HG03139 (cell line): ENCODE data around the gene SEC14L3.

ENCODE experiments used
- ATAC-seq: cut with Tn5 transposase; IDR thresholded peaks from one replicate; pipeline ENCODE4 v1.9.1; 2021; ENCODE audit not compliant: unreplicated experiment

Gene SEC14L3

GRCh38 chr22:30471616-30472318, at the start of gene SEC14L3:
SEC14L3 (minus strand) TSS chr22:30472017; CDS start chr22:30471958, 59 bp downstream.
- no peak for ATAC-seq

- ATAC-seq = no peak
Observed at GRCh38 chr22:30519842-30520425, 48.1 kb upstream of the SEC14L3 start.

- ATAC-seq = no peak
Observed at GRCh38 chr22:30516731-30517130, 44.9 kb upstream of the SEC14L3 start.

- ATAC-seq = no peak
Observed at GRCh38 chr22:30516273-30516672, 44.5 kb upstream of the SEC14L3 start.

- ATAC-seq = no peak
Observed at GRCh38 chr22:30514252-30514651, 42.4 kb upstream of the SEC14L3 start.

- no peak for ATAC-seq
Observed at GRCh38 chr22:30513462-30513861, 41.6 kb upstream of the SEC14L3 start.

GRCh38 chr22:30511911-30512310, 40.1 kb upstream of the SEC14L3 start:
- no peak for ATAC-seq

- no peak for ATAC-seq
Observed at GRCh38 chr22:30511109-30511508, 39.3 kb upstream of the SEC14L3 start.

- ATAC-seq = no peak
Observed at GRCh38 chr22:30508216-30508615, 36.4 kb upstream of the SEC14L3 start.

- ATAC-seq = no peak
Observed at GRCh38 chr22:30507670-30508069, 35.9 kb upstream of the SEC14L3 start.

GRCh38 chr22:30506507-30506968, 34.7 kb upstream of the SEC14L3 start:
- no peak for ATAC-seq

- ATAC-seq = no peak
Observed at GRCh38 chr22:30503551-30503950, 31.7 kb upstream of the SEC14L3 start.

- ATAC-seq = no peak
Observed at GRCh38 chr22:30502911-30503310, 31.1 kb upstream of the SEC14L3 start.

- ATAC-seq = no peak
Observed at GRCh38 chr22:30502153-30502552, 30.3 kb upstream of the SEC14L3 start.

- ATAC-seq = no peak
Observed at GRCh38 chr22:30500628-30501027, 28.8 kb upstream of the SEC14L3 start.

GRCh38 chr22:30497466-30498150, 25.8 kb upstream of the SEC14L3 start:
- no peak for ATAC-seq

- no peak for ATAC-seq
Observed at GRCh38 chr22:30495041-30495784, 23.4 kb upstream of the SEC14L3 start.

- no peak for ATAC-seq
Observed at GRCh38 chr22:30492144-30492543, 20.3 kb upstream of the SEC14L3 start.

GRCh38 chr22:30491381-30491780, 19.6 kb upstream of the SEC14L3 start:
- no peak for ATAC-seq

GRCh38 chr22:30490399-30490798, 18.6 kb upstream of the SEC14L3 start:
- no peak for ATAC-seq

GRCh38 chr22:30488121-30488520, 16.3 kb upstream of the SEC14L3 start:
- ATAC-seq = no peak
